ENCODE data around the gene CNBD2.
"Not testable (repeated sequence)": the region's sequence is repeated elsewhere in the genome, so short reads cannot be mapped to it uniquely, and the experiment has no call there.

Gene CNBD2

DNA sequence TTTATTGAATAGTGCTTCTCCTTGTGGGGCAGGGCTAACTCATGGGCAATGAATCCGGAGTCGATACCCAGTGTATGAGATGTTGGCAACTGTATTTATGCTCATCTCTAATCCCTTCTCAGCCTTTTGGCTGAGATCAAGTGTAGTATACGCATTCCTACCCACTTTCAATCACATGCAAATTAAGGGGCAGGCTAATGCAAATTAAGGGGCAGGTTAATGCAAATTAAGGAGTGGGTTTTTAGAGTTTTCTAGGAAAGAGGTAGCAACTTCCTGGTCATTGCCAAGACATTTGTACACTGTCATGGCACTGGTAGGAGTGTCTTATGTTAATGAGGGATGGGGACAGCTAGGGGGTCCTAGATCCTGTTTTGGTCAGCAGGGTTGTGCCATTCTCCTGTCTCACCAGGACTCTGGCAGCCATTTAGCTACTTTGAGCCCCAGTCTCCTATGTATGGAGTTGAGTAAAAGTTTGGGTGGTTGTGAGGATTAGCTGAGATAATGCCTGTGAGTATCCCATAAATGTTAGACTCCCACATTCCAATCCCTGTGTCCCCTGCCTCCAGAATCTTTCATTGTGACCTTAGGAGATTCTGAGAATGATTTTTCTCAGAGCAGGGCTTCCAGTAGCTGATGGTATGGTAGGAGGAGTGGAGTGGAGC, at the start of gene CNBD2:
Gene CNBD2, plus strand, starts transcription at position 612 of the 662 bp plus-strand sequence. CDS start 173 bp downstream, outside the sequence.
- DNase-seq = no peak

DNA sequence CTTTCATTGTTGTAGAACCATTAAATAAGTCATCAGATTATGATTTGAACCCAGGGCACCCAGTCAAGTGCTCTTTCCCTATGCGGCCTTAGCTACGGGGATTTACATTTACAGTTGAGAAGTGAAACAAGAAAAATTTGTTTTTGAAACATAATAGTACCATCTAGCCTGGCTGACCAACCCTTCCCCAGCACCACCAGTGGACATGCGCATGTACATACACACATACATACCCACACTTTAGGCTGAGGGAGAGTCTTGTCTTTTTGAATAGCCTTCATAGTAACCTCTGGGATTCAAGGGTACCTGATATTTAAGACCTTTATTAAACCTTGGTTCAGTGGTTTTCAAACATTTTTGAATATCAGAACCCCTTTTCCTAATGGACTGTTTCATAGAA, 47.9 kb upstream of the CNBD2 start:
- DNase-seq = no peak

DNA sequence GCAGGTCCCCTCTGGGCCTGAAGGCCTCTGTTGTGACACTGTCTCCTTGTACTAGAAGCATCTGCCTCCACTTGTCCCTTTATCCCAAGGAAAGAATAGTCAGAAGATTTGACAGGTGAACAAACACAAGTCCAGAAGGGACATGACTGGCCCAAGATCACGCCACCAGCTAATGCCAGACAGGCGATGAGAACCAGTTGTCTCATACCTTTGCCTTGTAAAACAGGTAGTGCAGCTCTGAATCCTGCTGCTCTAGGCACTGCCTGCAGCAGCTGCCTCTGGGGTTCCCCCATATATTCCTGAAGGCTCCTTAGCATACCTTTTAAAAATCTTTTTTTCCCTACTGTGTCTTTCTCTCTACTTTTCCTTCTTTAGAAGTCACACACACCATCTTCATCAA, 39.1 kb upstream of the CNBD2 start:
- DNase-seq = no peak

DNA sequence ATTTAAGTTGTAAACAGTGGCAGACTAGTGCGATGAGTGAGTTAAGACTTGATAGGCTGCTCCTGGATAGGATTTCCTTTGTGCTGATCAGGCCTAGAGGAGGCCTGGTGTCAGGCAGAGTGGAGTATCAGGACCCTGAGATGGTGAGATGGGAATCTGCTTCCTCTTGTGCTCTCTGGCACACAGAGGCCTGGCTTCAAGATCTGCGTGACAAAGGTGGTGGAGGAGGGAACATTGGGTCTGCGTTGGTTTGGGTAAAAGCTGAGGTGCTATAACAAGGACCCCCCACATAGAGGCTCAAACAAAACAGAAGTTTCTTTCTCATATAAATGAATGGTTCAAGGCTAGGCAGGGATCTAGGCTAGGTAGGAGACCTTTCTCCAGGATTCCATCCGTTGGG, 34.3 kb upstream of the CNBD2 start:
- no peak for DNase-seq

- no peak for DNase-seq
Observed at GRCh38 chr20:35939264-35939663, 29.1 kb upstream of the CNBD2 start.

GRCh38 chr20:35941620-35942019, 26.8 kb upstream of the CNBD2 start:
- no peak for DNase-seq

- DNase-seq = no peak
Observed at GRCh38 chr20:35942243-35942642, 26.1 kb upstream of the CNBD2 start.

DNA sequence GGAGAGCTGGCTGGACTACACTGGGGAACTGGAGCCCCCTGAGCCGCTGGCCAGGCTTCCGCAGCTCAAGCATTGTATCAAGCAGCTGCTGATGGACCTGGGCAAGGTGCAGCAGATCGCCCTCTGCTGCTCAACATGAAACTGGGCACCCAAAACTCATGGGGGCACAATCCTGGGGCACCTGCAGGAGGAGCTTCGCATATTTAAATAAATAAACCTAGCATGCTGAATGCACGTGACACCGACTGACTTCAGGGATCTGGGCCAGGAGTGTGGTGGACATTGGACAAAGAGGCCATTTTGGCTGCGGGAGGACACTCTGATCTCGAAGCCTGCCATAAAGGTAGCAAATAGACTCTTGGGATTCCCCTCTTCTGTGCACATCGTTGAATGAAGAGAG, 20.9 kb upstream of the CNBD2 start:
- DNase-seq = peak in 1 of 58 donors; percentile 1

- DNase-seq = no peak
Observed at GRCh38 chr20:35947907-35948306, 20.5 kb upstream of the CNBD2 start.

GRCh38 chr20:35950093-35950492, 18.3 kb upstream of the CNBD2 start:
- no peak for DNase-seq

GRCh38 chr20:35952080-35952479, 16.3 kb upstream of the CNBD2 start:
- not testable (repeated sequence) for DNase-seq

GRCh38 chr20:35952480-35953386, 15.7 kb upstream of the CNBD2 start:
- no peak for DNase-seq

DNA sequence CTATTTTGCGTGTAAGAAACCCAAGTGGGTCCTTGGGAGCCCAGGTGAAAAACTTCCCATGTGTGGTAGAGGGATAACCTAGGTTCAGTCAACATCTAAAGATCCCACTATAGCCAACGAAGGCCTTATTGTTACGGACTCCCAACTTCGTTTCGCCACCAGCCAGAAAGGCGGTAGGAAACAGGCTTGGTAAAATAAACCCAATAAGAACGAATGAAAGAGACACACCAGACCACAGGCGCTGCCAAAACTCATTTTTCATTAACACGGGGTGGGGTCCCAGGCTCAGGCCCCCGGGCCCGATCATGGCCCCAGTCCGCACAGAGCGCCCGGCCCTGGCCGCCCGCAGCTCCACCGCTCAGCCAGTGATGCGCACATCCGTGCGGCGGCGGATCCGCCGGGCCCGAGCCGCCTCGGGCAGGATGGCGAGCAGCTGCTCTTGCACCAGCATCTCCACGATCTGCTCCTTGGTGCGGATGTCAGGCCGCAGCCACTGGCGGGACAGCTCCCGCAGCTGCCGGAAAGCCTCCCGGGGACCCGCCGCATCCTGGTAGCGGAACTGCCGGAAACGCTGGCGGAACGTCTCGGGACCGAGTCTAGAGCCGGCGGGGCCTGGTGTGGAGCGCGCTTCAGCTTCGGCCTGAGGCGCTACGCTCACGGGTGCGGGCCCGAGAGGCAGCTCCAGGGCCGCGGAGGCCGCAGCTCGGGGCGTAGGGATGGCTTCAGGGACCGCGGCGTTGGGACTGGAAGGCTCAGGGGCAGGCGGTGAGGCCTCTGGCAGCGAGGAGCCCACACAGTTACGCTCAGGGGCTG, 14.8 kb upstream of the CNBD2 start:
- DNase-seq = peak in 28 of 58 donors; percentile 20 to 77 (median 48)

DNA sequence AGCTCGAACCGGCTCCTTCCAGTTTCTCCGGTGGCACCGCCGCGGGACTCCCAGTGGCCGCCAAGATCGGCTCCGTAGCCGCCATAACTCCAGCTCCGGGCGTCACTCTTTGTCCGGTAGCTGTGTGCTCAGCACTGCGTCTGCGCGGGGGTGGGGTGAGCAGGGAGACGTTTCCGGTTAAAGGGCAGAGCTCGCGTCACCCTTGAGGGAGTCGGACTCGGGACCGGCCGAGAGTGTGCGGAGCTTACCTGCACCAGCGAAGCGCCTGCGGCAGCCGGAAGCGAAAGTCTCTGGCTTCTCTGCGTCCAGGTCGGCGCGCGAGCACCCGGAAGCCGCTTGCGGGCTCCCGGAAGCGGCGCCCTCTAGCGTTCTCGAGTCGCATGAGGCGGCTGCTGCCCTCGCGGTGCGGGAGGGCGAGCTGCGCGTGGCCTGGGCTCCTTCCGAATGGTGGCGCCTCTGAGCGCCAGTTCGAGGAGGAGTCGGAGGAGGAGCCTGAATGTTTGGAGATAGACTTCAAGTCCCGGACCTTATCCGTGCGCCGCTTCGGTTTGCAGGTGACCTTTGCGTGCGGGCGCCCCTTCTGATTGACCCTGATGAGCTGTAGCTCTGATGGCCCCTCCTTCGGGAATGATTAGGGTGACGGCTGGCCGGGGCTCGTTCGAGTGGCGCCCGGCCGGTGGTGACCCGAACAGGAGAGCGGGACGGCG, 14.0 kb upstream of the CNBD2 start, which contains the start of gene SCAND1:
Gene SCAND1, minus strand, starts transcription at position 303 of the 707 bp plus-strand sequence. Its CDS starts 218 bp downstream, at position 85.
- peak; percentile 69 to 100 (median 95) for DNase-seq

- peak in 1 of 58 donors; percentile 70 for DNase-seq
Observed at GRCh38 chr20:35954907-35955251, 13.5 kb upstream of the CNBD2 start.

DNA sequence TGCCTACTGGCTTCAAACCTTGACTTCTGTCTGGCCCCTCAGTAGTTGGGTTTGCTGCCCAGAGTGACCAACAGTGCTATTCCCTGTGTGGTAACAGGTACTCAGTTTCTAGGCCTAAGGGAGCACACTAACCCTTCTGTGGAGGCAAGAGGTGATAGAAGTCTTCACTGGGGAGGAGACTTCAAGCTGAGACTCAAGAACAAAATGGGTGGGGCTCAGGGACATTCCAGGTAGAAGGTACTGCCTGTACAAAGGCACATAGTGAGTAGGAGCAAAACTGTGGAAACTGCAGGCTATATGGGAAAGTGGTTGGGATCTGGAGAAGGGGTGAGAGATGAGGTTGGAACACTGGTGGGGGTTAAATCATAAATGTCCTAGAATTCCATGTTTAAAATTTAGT, 11.8 kb upstream of the CNBD2 start:
- DNase-seq = no peak

DNA sequence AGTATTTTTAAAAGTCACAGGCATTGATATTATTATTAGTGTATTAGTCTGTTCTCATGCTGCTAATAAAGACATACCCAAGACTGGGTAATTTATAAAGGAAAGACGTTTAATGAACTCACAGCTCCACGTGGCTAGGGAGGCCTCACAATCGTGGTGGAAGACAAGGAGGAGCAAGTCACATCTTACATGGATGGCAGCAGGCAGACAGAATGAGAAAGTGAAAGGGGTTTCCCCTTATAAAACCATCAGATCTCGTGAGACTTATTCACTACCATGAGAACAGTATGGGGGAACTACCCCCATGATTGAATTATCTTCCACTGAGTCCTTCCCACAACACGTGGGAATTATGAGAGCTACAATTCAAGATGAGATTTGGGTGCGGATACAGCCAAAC, 9.1 kb upstream of the CNBD2 start:
- DNase-seq = not testable (repeated sequence)

DNA sequence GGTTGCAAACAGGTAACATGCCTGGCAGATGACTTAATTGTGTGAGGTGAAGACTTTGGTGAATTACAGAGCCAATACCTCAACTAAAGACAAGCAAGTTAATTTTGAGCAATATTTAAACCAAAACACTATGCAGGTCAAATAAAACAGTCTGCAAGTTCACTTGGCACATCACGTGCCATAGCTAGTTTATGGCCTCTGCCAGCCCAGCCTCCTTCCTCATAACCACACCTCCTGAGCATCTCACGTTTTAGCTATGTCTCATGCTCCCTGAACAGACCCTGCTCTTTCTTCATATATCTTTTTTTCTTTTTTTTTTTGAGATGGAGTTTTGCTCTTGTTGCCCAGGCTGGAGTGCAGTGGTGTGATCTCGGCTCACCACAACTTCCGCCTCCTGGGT, 4.5 kb upstream of the CNBD2 start:
- no peak for DNase-seq

DNA sequence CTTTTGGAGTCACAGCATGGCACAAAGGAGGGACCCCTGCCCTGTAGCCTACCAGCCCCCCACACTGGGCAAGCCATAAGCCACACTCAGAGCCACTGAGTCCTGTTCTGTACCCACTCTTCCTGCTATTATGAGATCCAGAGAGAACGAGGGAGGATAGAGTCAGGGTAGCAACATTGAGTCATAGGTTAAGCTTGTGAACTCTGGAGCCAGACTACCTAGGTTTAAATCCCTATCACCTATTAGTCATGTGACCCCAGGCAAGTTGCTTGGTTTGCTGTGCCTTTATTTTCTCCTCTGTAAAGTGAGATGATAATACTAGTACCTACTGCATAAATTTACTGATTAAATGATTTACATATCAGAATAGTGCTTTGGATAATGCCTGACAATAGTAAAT, 540 bp downstream of the CNBD2 start:
- DNase-seq = no peak

GRCh38 chr20:35971981-35972380, 3.6 kb downstream of the CNBD2 start:
- DNase-seq = no peak

- no peak for DNase-seq
Observed at GRCh38 chr20:35972462-35972861, 4.1 kb downstream of the CNBD2 start.

Measured in anterior cingulate cortex (tissue), 58 donors.